ENCODE data around the gene AMOTL2.

- no peak for TF ChIP-seq CTCF (IDR thresholded peaks at IDR 0.05; ENCODE audit: borderline replicate concordance, extremely low read depth, low read length, poor library complexity, severe bottlenecking)
- no peak for TF ChIP-seq EZH2 (IDR thresholded peaks at IDR 0.05; ENCODE audit: borderline replicate concordance, low read depth, low read length, severe bottlenecking)
Observed at GRCh38 chr3:134375582-134376384, 1.5 kb upstream of the AMOTL2 start.
